Measurements from ENCODE around the gene CBX1. TPM values are rescaled to one million over a fixed set of nuclear protein-coding genes. Genes with fewer than 3 reads are reported as not detected.
A peak's percentile ranks its signal among the peaks of the same experiment; 100 is the strongest.

Gene CBX1
- polyA plus RNA-seq, 1 experiment: 20.7 TPM

GRCh38 chr17:48025904-48026501, 75.3 kb downstream of the CBX1 start:
- ChIA-PET POLR2A (interaction anchor here (1.1 to 1.4 kb wide), 2 partner anchors 50 to 82 kb away, joined by 3 to 4 read pairs; no protein-coding TSS in a partner anchor), CTCF (interaction anchor here (0.7 to 7.9 kb wide), 41 partner anchors 11 to 592 kb away, joined by 3 to 200 read pairs (median 6); partner anchors contain the start of genes CBX1, CDK5RAP3, COPZ2 and NFE2L1)
- TF ChIP-seq CTCF (IDR thresholded peaks at IDR 0.05; ENCODE audit: insufficient read depth, low read depth, low read length): no peak
- Histone ChIP-seq H3K27me3 (ENCODE audit: control insufficient read depth, insufficient read depth, low read length) (no peaks in the 10 kb centered on the region), H3K4me3 (ENCODE audit: low read depth, low read length) (peak overlapping the region; percentile 42), H3K36me3 (ENCODE audit: control insufficient read depth, insufficient read depth, low read length) (no peaks in the 10 kb centered on the region)
- no peak for DNase-seq (ENCODE audit: low read depth)

GRCh38 chr17:48025040-48025903, 76.0 kb downstream of the CBX1 start:
- POLR2A ChIA-PET: interaction anchor here (0.7 to 1.4 kb wide), 4 partner anchors 23 to 336 kb away, joined by 3 to 4 read pairs (median 3); partner anchors contain the start of gene NFE2L1
- H3K27me3 ChIP-seq (ENCODE audit: control insufficient read depth, insufficient read depth, low read length): no peaks in the 10 kb centered on the region
- peak; percentile 90 for TF ChIP-seq CTCF (IDR thresholded peaks at IDR 0.05; ENCODE audit: insufficient read depth, low read depth, low read length)
- peak; percentile 84 for DNase-seq (ENCODE audit: low read depth)
- H3K36me3 ChIP-seq (ENCODE audit: control insufficient read depth, insufficient read depth, low read length): no peaks in the 10 kb centered on the region
- CTCF ChIA-PET: interaction anchor here (0.5 to 7.9 kb wide), 32 partner anchors 11 to 593 kb away, joined by 3 to 200 read pairs (median 7); partner anchors contain the start of genes CBX1, CDK5RAP3, COPZ2 and NFE2L1
- H3K4me3 ChIP-seq (ENCODE audit: low read depth, low read length): peak overlapping the region; percentile 42

GRCh38 chr17:48024149-48025039, 76.9 kb downstream of the CBX1 start:
- H3K27me3 ChIP-seq (ENCODE audit: control insufficient read depth, insufficient read depth, low read length): no peaks in the 10 kb centered on the region
- CTCF ChIA-PET: interaction anchor here (0.9 to 7.9 kb wide), 24 partner anchors 12 to 108 kb away, joined by 3 to 200 read pairs (median 10); partner anchors contain the start of genes CBX1, CDK5RAP3, COPZ2 and NFE2L1

GRCh38 chr17:48023400-48024148, 77.7 kb downstream of the CBX1 start:
- TF ChIP-seq CTCF (IDR thresholded peaks at IDR 0.05; ENCODE audit: insufficient read depth, low read depth, low read length): peak; percentile 40
- peak overlapping the region; percentile 38 for H3K4me3 ChIP-seq (ENCODE audit: low read depth, low read length)
- POLR2A ChIA-PET: no interaction called here
- H3K27me3 ChIP-seq (ENCODE audit: control insufficient read depth, insufficient read depth, low read length): no peaks in the 10 kb centered on the region
- DNase-seq (ENCODE audit: low read depth): no peak
- H3K36me3 ChIP-seq (ENCODE audit: control insufficient read depth, insufficient read depth, low read length): no peaks in the 10 kb centered on the region
- CTCF ChIA-PET: interaction anchor here (0.9 to 1.0 kb wide), 2 partner anchors 45 to 50 kb away, joined by 3 to 6 read pairs; no protein-coding TSS in a partner anchor

More at GRCh38 chr17:48024149-48025039, 76.9 kb downstream of the CBX1 start:
- POLR2A ChIA-PET: interaction anchor here (0.9 to 1.4 kb wide), 2 partner anchors 24 to 52 kb away, joined by 3 read pairs; partner anchors contain the start of gene NFE2L1
- H3K4me3 ChIP-seq (ENCODE audit: low read depth, low read length): peak overlapping the region; percentile 38
- H3K36me3 ChIP-seq (ENCODE audit: control insufficient read depth, insufficient read depth, low read length): no peaks in the 10 kb centered on the region
- TF ChIP-seq CTCF (IDR thresholded peaks at IDR 0.05; ENCODE audit: insufficient read depth, low read depth, low read length): no peak
- no peak for DNase-seq (ENCODE audit: low read depth)
